ENCODE measurements around the gene NOL6.

NOL6 gene

DNA sequence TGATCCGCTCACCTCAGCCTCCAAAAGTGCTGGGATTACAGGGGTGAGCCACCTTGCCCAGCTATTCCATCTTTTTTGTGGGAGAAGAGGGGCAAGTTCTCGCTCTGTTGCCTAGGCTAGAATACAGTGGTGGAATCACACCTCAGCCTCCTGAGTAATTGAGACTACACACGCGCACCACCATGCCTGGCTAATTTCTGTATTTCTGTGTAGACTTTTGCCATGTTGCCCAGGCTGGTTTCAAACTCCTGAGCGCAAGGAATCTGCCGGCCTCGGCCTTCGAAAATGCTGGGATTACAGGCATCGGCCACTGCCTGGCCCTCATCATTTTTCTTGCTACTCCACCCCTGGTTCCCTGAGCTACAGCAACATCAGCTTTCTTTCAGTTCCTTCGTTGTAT lies 2.8 kb upstream of the NOL6 start:
- CTCF ChIA-PET: no interaction called here
- POLR2A ChIA-PET (ENCODE audit: low non-redundant PET): no interaction called here
- TF ChIP-seq, protein P1, sequence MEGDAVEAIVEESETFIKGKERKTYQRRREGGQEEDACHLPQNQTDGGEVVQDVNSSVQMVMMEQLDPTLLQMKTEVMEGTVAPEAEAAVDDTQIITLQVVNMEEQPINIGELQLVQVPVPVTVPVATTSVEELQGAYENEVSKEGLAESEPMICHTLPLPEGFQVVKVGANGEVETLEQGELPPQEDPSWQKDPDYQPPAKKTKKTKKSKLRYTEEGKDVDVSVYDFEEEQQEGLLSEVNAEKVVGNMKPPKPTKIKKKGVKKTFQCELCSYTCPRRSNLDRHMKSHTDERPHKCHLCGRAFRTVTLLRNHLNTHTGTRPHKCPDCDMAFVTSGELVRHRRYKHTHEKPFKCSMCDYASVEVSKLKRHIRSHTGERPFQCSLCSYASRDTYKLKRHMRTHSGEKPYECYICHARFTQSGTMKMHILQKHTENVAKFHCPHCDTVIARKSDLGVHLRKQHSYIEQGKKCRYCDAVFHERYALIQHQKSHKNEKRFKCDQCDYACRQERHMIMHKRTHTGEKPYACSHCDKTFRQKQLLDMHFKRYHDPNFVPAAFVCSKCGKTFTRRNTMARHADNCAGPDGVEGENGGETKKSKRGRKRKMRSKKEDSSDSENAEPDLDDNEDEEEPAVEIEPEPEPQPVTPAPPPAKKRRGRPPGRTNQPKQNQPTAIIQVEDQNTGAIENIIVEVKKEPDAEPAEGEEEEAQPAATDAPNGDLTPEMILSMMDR (conservative IDR thresholded peaks at IDR 0.05; ENCODE audit: low read depth): no peak
- no peak for DNase-seq (ENCODE audit: low spot score)
- peak overlapping the region; percentile 39 for H3K27ac ChIP-seq

DNA sequence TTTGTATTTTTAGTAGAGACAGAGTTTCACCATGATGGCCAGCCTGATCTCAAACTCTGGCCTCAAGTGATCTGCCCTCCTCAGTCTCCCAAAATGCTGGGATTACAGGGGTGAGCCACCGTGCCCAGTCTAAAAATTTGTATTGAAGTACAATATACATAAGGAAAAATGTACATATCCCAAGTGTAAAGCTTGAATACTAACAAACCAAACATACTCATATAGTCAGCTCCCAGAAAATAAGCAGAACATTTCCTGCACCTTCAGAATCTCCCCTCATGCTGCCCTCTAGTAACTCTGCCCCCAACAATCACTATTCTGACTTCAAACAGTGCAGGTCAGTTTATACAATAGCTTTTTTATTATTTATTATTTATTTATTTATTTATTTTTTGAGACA lies 1.6 kb upstream of the NOL6 start:
- ChIA-PET CTCF (no interaction called here), POLR2A (ENCODE audit: low non-redundant PET) (no interaction called here)
- no peak for DNase-seq (ENCODE audit: low spot score)
- H3K27ac ChIP-seq: no peak overlapping the region
- TF ChIP-seq, protein P1 (conservative IDR thresholded peaks at IDR 0.05; ENCODE audit: low read depth): no peak

DNA sequence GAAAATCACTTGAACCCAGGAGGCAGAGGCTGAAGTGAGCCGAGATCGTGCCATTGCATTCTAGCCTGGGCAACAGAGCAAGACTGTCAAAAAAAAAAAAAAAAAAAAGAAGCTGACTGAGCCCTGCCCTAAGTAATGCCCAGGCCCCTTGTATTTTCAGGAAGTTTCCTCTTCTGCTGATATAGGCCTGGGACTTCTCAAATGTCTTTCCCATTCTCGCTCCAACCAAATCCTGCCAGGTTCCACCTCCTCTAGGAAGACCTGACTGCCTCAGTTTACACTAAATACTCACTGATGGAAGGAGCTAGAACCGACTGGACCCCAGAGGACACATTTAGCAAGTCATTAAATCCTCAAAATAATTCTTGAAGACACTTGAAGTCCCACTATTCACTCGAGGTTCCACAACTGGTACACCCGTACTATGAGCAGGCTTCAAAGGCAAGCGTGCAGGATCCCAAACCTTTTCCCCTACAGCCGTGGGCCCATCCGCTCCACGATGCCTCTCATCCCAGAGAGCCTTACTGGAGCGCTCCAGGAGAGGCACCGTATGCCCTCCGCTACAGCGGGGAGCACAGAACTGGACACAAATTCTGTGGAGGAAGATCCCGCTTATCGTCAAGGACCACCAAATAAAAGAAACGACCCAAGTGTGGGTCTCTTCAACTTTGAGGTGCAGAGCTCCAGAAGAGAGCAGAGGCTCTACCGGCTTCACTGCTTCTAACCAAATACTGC lies 676 bp downstream of the NOL6 start:
- POLR2A ChIA-PET (ENCODE audit: low non-redundant PET): interaction anchor here (0.5 to 0.6 kb wide), 2 partner anchors 188 to 855 kb away, joined by 3 to 4 read pairs; no protein-coding TSS in a partner anchor
- peak overlapping the region; percentile 66 for H3K27ac ChIP-seq
- no peak for DNase-seq (ENCODE audit: low spot score)
- CTCF ChIA-PET: interaction anchor here (0.5 to 1.5 kb wide), 5 partner anchors 20 to 98 kb away, joined by 3 to 6 read pairs (median 4); no protein-coding TSS in a partner anchor
- TF ChIP-seq, protein P1 (conservative IDR thresholded peaks at IDR 0.05; ENCODE audit: low read depth): no peak

DNA sequence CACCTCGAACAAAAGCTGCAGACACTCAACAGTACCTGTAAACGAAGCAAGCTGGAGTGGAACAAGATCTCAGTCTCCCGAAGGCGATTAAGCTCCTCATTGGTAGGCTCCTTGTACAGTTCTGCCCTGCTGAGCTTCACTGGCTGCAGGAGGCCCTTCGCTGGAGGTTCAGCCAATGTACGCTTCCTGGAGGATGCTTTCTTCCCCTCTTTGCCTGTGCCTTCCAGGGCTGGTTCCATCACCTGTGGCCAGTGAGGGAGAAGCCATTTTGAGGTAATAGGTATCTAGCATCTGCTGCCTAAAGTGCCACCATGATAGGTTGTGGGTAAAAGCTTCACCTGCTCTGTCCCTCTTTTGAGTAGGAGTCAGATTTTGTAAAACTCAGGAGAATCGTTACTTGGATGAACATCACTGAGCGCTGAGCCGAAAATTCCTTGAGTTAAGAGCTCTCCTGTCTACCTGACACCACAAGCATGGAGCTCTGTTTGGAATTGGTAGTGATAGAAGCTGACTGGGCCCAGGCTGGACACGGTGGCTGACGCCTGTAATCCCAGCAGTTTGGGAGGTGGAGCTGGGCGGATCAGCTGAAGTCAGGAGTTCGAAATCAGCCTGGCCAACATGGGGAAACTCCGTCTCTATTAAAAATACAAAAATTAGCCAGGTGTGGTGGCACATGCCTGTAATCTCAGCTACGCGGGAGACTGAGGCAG lies 1.4 kb downstream of the NOL6 start:
- DNase-seq (ENCODE audit: low spot score): no peak
- TF ChIP-seq, protein P1 (conservative IDR thresholded peaks at IDR 0.05; ENCODE audit: low read depth): no peak
- CTCF ChIA-PET: interaction anchor here (0.5 to 1.1 kb wide), 6 partner anchors 11 to 141 kb away, joined by 3 to 8 read pairs (median 5); no protein-coding TSS in a partner anchor
- POLR2A ChIA-PET (ENCODE audit: low non-redundant PET): no interaction called here
- peak overlapping the region; percentile 2; the same call in 1 of the 2 replicates for H3K27ac ChIP-seq

DNA sequence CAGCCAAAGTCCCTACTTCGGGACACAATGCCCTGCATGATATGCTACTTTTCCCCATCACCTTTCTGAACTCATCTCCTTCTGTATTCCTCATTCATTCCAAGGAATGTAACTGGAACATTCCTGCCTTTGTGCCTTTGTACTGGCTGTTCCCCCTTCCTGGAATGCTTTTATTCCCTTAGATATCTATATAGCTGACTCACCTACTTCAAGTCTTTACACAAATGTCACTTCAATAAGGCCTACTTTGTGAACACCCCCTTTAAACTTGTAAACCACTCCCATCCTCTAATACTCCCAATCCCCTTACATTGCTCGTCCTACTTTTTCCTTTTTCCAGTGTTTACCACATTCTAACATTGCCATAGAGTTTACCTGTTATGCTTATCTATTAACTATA lies 2.4 kb downstream of the NOL6 start:
- no peak overlapping the region for H3K27ac ChIP-seq
- CTCF ChIA-PET: no interaction called here
- POLR2A ChIA-PET (ENCODE audit: low non-redundant PET): no interaction called here
- TF ChIP-seq, protein P1 (conservative IDR thresholded peaks at IDR 0.05; ENCODE audit: low read depth): no peak
- no peak for DNase-seq (ENCODE audit: low spot score)

DNA sequence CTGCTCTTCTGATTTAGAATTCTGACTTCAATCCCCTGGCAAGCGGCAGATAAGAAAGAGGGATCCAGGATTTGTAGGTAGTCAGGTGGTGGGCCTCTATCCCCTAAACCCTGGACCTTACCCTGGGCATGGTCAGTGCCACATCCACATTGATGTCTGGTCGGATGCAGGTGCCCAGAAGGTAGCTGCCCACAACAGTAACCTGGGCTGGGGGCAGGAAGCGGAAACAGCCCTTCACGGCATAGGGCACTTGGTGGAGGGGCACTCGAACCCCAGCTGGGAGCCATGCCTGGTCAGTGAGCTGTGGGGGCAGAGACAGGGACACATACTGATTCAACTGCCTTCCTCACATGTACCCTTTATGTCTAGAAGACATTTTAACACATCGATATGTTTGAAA lies 3.8 kb downstream of the NOL6 start:
- TF ChIP-seq, protein P1 (conservative IDR thresholded peaks at IDR 0.05; ENCODE audit: low read depth): no peak
- ChIA-PET CTCF (interaction anchor here (0.5 kb wide), 1 partner anchor 60 kb away, joined by 4 read pairs; no protein-coding TSS in a partner anchor), POLR2A (ENCODE audit: low non-redundant PET) (no interaction called here)
- DNase-seq (ENCODE audit: low spot score): no peak
- H3K27ac ChIP-seq: peak overlapping the region; percentile 61; the same call in 1 of the 2 replicates
